GM19452 (cell line): ENCODE results near the gene PITPNC1.

Experiments
- ATAC-seq: cut with Tn5 transposase; IDR thresholded peaks from one replicate; pipeline ENCODE4 v1.9.1; 2021; ENCODE audit not compliant: unreplicated experiment

PITPNC1 gene

DNA sequence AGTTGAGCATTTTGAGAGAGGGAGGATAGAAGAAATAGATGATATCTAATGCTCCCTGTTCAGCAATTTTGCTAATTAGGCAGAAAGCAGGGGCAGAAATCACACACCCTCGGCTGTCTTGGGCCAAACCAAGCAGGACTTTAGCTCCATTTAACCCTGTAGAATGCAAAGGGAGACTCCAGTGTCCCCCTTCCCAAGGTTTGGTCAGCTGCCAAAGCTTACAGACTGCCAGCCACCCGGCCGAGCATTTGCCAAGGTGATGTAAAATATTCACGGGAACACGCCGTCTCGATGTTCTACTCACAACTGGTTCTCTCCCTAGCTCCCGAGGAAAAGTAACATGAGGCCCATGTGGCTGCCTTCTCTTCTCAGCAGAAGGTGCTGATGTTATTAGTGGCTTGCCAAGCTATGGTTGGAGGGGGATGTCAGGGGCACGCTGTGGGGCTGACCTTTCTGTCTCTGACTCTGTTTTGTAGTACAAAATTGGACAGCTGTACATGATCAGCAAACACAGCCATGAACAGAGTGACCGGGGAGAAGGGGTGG is 155.3 kb downstream of the PITPNC1 start:
- no peak for ATAC-seq

DNA sequence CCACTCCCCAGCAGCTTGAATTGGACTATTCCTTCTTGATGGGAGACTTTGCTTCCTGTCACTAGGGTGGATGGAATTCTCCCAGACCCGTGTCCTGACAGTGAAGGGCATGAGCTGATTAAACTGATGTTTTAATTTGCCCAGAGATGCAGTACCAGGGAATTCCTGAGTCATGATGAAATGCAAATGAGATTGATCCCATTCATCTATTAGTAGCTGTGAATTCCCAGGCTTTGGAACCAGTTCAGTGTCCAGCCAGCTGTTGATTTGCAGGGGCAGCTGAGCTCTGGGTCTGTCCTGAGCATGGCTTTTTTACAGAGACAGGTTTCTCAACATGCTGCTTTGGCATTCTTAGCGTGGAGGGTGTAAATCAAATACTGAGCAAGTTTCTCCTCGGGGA is 157.9 kb downstream of the PITPNC1 start:
- no peak for ATAC-seq

DNA sequence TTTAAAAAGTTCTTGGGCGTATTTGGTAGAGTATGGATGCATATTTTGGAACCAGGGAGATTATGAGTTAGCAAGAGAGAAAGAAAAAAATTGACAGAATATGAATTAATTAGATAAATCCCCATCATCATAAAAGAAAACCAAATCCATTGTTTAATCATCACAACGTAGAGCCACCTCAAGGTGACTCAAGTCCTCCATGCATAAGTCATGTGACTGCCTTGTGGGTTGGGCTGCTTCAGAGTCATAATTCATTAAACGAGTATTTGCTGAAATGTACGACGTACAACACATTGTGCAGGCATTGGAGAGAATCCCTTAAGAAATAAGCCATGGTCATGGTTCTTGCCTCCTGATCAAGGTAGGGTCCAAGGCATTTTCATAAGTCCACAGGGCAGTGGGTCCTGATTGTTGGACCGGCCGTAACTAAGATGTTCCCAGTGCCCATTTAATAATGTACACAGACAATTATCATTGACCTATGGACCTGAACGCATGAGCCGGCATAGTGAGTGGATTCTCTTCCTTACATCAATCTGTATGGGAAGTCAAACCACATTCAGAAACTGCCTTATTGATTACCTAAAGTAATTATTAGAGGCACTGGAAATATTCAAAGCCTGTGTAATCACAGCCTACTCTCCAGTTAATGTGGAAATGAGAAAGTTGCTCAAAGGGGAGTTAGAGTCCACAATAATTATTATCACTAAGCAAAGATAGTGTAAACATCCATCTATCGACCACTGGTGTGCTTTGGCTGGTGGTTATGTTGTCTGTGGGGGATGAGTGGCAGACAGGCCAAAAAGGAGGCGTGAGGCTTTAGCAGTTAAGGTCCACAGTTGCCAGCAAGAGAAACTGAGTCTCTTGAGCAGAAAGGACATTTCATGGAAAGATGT is 165.4 kb downstream of the PITPNC1 start:
- ATAC-seq, result no peak

DNA sequence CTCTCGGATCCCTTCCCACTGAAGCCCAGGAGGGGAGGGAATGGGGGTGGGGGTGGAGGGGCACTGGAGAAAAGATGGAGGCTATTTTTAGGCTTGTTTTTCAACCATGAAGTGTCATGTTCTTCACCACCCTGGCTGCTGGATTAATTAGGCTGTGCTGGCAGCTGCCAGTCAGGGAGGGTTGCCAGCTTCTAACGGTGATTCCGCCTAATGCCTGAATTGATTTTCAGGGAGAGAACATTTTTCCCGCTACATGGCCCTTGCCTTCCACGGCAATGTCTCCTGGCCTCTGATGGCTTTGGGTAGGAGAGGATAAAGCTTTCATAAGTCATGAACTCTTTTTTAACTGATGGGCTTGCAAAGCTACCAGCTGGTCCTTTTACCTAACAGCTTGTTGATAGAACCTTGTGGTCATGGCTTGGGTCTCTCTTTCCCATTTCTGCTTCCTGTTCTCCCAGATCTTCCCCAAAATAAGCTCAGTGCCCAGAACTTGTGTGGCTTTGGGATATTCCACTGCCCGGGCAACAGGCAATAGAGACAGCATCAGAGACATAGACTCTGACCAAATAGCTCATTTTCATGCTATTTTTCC is 167.4 kb downstream of the PITPNC1 start:
- ATAC-seq, result no peak

DNA sequence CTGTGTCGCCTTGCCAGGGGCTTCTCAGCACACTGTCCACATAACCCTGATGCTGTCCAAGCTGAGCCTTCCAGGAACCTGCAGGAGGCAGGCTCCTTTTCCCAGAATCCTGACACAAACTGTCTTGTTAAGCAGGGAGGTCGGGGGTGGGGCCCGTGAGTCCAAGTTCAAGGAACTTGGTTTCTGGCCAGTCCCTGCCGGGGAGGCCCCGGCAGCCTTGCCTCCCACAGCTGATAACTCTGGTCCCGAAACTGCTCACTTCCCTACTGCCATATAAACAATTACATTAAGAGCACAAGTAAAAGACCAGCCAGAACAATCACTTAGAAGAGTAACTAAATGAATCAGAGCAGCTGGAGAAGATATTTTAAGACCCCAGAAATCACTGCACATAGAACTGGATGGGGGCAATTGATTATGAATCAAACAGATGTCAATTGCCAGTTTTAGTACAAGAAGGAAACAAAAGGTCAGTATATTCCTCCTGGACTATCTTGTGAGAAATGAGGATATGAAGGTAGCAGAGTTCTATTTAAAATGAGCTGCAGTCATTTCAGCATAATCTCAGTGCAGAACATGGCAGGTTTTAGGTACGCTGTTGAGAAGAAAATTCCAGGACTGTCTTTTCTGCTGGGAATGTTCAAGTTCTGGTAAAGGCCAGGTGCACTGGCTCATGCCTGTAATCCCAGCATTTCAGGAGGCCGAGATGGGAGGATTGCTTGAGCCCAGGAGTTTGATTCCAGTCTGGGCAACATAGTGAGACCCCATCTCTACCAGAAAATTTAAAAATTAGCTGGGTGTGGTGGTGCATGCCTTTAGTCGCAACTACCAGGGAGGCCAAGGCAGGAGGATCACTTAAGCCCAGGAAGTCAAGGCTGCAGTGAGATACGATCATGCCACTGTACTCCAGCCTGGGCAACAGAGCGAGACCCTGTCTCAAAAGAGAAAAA is 169.8 kb downstream of the PITPNC1 start:
- ATAC-seq, result peak; percentile 97

DNA sequence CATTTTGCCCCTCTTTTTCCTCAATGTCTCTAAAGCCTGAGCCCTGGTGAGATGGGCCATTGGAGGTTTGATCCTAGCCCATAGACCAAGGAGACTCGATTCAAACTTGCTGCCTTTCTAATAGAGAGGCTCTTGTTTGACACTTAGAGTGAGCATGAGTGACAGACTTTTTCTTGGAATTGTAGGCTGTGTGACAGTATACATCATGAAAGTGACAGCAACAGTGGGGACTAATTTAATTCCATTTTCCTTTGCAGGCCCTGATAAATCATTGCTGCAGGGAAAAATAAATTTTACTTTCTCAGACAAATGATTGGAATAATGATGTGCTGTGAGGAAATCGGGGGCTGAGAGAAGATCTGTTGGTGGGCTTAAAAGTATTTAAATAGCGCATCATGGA is 171.6 kb downstream of the PITPNC1 start:
- ATAC-seq, result no peak

DNA sequence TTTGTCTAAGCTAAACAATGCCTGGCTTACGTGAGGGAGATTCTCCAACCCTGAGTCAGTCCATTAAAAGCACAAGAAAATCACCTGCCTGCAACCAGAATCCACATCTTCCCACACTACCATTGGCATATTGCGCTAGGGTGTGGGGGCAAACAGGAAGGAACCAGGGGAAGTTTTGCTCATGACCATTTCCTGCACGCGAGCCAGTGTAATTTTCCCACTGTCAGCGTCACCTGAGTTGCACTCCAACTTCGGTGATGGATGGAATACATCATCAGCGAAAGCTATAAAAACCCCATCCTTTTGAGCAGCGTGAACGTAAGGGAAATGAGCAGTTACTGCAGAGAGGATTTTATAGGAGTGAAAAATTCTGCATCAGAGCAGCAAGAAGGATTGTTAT is 172.7 kb downstream of the PITPNC1 start:
- no peak for ATAC-seq

DNA sequence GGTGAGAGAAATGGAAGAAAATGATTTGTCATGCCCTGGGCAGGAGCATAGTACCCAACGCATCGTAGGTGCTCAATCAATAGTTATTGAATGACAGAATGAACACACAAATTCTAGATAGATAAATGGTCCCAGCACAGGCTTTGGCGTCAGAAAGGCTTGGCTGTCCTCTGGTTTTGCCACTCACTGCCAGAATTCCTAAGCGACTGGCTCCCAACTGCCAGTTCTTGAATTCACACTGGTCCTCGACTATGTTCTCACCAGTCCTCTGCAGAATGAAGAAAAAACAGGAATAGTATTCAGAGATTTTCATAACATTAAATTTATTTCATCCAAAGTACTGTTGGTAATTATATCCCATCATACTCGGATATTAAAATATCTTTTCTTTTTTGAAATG is 177.6 kb downstream of the PITPNC1 start:
- ATAC-seq, result no peak

DNA sequence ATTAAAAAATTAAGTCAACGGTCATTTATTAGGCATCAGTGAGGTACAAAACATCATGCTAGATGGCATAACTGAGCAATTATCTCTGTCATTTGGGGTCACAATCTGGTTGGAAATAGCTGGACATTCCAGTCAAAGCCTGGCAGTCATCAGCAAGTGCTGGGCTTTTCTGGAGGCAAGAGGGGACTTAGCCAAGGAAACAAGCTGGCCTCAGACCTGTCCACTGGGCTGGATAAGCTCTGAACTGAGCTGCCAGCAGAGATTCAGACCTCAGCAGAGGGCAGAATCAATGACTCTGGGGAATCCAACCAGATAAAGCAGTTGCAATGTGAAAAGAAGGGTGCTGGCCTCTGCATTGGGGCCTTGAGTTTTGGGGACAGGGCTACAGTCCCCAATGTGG is 178.8 kb downstream of the PITPNC1 start:
- ATAC-seq, result no peak

DNA sequence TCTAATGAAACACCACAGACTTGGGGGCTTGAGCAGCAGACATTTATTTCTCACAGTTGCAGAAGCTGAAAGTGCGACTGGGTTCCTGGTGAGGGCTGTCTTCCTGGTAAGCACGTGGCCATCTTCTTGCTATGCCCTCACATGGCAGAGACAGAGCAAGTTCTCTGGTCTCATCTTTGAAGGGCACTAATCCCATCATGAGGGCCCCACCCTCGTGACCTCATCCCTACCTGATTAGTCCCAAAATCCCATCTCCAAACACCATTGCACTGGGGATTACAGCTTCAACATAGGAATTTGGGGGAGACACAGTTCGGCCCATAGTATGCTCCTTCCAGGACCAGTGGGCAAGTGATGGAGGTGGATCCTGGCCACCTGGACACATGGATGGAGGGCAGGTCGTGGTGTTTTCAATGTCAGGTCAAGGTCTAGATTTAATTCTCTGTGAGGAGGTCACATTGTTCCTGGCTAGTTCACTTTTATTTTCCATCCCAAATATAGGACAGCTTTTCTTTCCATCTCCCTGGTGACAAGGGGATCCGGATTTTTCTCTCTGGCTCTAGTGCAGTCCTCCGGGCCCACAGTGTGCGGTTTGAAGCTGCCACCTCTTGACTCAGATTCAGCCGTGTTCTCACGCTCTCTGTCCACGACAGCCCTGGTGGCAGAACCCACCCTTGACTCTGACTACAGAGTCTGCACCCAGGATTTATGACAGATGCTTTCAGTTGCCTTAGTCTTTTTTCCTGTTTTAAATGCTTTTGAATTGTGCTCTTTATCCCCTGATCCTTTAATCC is 180.2 kb downstream of the PITPNC1 start:
- no peak for ATAC-seq

DNA sequence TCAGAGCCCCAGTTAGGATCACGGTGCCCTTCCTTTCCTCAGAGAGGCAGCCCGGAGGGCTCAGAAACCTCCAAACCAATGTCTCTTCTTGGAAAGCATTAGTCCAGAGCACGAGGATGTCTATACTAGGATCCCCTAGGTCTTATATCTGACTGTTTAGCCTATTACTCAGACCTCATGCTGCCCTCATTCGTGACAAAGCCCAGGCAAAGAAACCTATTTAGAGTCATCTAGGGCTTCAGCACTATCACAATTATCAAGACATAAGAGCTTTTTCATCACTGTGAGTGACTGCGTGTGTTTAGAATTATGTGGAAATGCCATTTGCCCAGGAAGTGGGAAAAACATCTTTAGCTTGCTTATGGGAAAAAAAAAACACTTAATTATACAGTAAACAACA is 180.8 kb downstream of the PITPNC1 start:
- no peak for ATAC-seq

DNA sequence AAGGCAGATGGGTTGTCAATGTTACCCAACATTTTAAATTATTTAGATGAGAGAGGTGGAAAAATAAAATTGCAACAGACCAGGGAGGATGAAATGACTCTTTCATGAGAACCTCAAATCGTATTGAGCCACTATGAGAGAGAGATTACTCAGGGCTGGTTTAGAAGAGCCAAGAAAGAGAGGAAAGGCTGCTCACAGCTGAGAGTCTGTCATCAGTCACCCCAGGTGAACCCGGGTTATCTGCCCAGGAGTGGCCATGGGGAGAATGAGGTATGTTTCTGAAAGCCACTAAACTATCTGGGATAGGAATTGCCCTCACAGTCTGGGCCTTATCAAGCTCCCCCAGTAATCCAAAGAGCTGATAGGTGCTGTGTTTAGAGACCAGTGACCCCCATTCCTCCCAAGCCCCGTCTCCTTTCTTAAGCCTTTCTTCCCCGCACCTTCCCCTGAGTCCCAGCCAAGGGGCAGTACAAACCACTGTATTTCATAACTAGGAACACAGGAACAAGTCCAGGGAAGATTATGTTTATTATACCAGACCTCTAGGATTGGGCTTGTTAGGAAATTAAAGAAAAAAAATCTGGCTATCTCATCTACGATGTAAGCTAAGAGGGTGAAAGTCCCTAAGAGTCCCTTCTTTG is 181.8 kb downstream of the PITPNC1 start:
- no peak for ATAC-seq

DNA sequence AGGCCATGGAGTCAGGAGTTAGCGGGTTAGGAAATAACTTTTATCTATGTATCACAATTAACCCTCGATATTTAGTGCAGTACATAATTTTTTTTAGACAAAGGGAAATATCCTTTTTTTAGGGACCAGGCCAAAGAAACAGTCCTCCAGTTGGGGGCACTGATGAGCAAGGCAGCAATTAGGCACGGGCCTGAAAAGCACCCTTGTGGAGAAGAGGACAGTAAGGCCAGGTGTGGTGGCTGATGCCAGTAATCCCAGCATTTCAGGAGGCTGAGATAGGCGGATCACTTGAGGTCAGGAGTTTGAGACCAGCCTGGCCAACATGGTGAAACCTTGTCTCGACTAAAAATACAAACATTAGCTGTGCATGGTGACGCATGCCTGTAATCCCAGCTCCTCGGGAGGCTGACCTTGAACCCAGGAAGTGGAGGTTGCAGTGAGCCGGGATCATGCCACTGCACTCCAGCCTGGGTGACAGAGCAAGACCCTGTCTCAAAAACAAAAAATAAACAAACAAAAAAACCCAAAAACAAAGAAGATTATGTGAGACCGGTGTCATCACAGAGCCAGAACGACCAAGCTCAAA is 182.4 kb downstream of the PITPNC1 start:
- ATAC-seq, result no peak

DNA sequence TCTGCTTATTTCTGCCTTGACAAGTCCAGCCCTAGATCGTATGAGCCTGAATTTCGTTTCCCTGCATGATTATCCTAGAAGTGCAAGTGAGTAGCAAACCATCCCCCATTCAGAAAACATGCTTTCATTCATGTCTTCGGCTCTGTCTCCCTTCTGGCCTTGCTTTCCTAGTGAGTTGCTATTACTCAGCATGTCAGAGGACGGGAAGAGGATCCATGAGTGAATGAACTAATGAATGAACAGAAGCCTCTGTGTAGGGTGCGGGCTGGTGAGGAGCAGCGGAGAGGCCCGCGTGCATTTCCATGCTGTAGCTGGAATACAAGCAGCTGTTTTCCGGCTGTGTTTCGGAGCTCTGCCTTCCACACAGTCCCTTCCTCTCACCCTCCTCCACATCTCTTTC is 184.9 kb downstream of the PITPNC1 start:
- no peak for ATAC-seq

DNA sequence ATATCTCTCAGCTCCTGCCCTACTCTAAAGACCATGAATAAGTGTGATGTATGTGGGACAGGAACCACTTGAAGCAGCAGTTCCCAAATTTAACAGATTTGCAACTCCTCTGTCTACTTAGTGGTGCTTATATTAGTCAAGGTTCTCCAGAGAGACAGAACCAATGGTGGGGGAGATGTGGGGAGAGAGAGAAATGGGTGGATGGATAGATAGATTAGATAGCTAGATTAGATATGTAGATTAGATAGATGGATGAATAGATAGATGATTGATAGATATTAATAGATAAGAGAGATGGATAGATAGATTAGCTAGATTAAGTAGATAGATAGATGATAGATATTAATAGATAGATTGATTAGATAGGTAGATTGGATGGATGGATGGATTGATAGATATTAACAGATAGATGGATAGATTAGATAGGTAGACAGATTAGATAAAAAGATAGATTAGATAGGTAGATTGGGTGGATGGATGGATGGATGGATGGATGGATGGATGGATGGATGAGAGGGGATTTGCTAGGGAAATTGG is 186.7 kb downstream of the PITPNC1 start:
- ATAC-seq, result no peak

DNA sequence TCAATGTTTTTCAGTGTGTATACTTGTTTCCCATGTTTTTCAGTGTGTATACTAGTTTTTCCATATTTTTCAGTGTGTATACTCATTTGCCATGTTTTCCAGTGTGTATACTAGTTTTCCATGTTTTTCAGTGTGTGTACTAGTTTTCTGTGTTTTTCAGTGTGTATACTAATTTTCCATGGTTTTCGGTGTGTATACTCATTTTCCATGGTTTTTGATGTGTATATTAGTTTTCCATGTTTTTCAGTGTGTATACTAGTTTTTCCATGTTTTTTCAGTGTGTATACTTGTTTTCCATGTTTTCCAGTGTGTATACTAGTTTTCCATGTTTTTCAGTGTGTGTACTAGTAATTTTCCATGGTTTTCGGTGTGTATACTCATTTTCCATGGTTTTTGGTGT is 188.0 kb downstream of the PITPNC1 start:
- no peak for ATAC-seq

DNA sequence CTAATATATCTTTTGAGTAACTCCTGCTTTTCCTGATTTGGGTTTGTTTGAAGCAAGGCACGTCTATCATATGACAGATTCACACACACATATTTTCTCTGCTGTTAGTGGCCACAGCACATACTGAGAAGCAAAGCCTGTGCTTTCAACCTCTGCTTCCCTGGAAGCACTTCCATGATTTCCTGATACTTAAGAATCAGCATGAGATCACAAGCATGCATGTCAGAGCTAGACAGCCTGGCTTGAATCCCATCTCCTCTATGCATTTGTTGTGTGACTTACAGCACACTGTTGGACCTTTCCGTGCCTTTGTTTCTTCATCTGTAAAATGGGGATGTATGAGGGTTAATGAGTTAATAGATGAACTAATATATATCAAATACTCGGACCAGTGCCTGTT is 189.6 kb downstream of the PITPNC1 start:
- no peak for ATAC-seq

DNA sequence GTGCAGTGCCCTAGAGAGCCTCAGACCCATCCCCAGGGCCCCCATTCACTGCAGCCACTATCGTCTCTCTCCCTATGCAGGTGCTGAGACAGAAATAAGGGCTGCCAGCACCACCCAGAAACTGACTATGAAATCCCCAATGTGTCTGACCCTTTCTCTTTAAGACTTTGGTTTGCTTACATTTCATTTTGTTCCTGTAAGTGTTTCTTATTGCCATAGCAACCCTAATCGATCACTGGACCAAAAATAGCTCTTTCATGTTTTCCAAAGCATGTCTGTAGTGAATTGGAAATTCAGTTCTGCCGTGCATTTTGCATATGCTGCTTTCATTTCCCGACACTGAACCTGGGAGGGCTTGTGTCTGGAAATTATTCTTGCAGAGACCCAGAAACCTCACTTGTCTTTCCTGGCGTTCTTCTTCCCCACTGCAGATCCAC is 192.0 kb downstream of the PITPNC1 start:
- no peak for ATAC-seq

DNA sequence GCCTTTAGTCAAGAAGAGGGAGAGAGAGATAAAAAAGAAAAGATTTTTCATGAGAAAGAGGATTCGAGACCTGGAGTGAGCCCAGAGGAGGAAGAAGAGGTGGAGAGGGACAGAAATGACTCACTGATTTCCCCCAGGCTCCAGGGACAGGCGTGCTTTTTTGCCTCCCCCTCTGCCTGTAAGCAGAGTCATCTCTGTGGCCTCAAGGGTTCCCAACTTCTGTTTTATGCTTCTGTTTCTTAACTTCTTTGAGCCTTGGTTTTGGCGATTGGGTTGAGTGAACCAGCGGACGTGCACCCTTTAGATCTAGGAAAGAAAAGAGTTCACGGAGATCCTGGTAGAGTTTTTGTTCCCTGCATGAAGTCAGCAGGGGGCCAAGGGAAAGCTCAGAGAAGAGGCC is 192.8 kb downstream of the PITPNC1 start:
- no peak for ATAC-seq
